ENCODE data around the gene MUC5B. TPM values are rescaled to one million over a fixed set of nuclear protein-coding genes. Genes with fewer than 3 reads are reported as not detected.

The MUC5B gene
- total RNA-seq, 2 donors from 2014 or later = 0.69 TPM; not detected in 1

GRCh38 chr11:1285316-1285744 is 62.5 kb downstream of the MUC5B start:
- intact Hi-C loops (cut with DNase I) = no loop called here
- peak; percentile 49 for DNase-seq (ENCODE audit: low spot score)

GRCh38 chr11:1285876-1286275 is 63.0 kb downstream of the MUC5B start:
- intact Hi-C loops (cut with DNase I) = no loop called here
- peak; percentile 69 for DNase-seq (ENCODE audit: low spot score)

GRCh38 chr11:1287928-1288327 is 65.1 kb downstream of the MUC5B start:
- intact Hi-C loops (cut with DNase I) = no loop called here
- DNase-seq (ENCODE audit: low spot score) = peak; percentile 19

- intact Hi-C loops (cut with DNase I) = no loop called here
- peak; percentile 77 for DNase-seq (ENCODE audit: low spot score)
These were observed 65.7 kb downstream of the MUC5B start for GRCh38 chr11:1288426-1289151.

GRCh38 chr11:1289211-1289935 is 66.5 kb downstream of the MUC5B start:
- intact Hi-C loops (cut with DNase I) = no loop called here
- DNase-seq (ENCODE audit: low spot score) = peak; percentile 55

- intact Hi-C loops (cut with DNase I) = no loop called here
- peak; percentile 74 for DNase-seq (ENCODE audit: low spot score)
These were observed 67.5 kb downstream of the MUC5B start for GRCh38 chr11:1290052-1291040.

GRCh38 chr11:1291295-1292017 is 68.6 kb downstream of the MUC5B start:
- peak; percentile 65 for DNase-seq (ENCODE audit: low spot score)
- intact Hi-C loops (cut with DNase I) = no loop called here

- intact Hi-C loops (cut with DNase I) = no loop called here
- DNase-seq (ENCODE audit: low spot score) = peak; percentile 23
These were observed 69.3 kb downstream of the MUC5B start for GRCh38 chr11:1292018-1292643.

- peak; percentile 77 for DNase-seq (ENCODE audit: low spot score)
- intact Hi-C loops (cut with DNase I) = no loop called here
These were observed 70.1 kb downstream of the MUC5B start for GRCh38 chr11:1292644-1293618.

- intact Hi-C loops (cut with DNase I) = no loop called here
- peak; percentile 80 for DNase-seq (ENCODE audit: low spot score)
These were observed 70.8 kb downstream of the MUC5B start for GRCh38 chr11:1293619-1294015.

GRCh38 chr11:1295086-1295485 is 72.2 kb downstream of the MUC5B start:
- intact Hi-C loops (cut with DNase I) = no loop called here
- peak; percentile 59 for DNase-seq (ENCODE audit: low spot score)

GRCh38 chr11:1295591-1295990 is 72.7 kb downstream of the MUC5B start:
- peak; percentile 69 for DNase-seq (ENCODE audit: low spot score)
- intact Hi-C loops (cut with DNase I) = no loop called here

- DNase-seq (ENCODE audit: low spot score) = peak; percentile 62
- intact Hi-C loops (cut with DNase I) = no loop called here
These were observed 73.4 kb downstream of the MUC5B start for GRCh38 chr11:1296287-1296686.

- intact Hi-C loops (cut with DNase I) = no loop called here
- peak; percentile 71 for DNase-seq (ENCODE audit: low spot score)
These were observed 74.2 kb downstream of the MUC5B start for GRCh38 chr11:1297011-1297575.

- DNase-seq (ENCODE audit: low spot score) = peak; percentile 71
- intact Hi-C loops (cut with DNase I) = no loop called here
These were observed 75.0 kb downstream of the MUC5B start for GRCh38 chr11:1297576-1298473.
